Esophagus muscularis mucosa (tissue), 3 donors: Measurements from ENCODE around the gene CCDC24.

Experiments
- CTCF ChIP-seq, 3 experiments: fragments of 200-600 bp in 2 of 3; fragments of 450-650 bp in 1 of 3; sonication (generic) in 2 of 3; IDR thresholded peaks; one replicate each; pipeline ENCODE4 v1.5.1; 2017 to 2019; ENCODE audit warnings: antibody characterized with exemption in 3 of 3, mild to moderate bottlenecking in 2 of 3, moderate library complexity in 1 of 3
- POLR2A ChIP-seq: fragments of 450-650 bp; IDR thresholded peaks from one replicate; pipeline ENCODE4 v1.6.1; 2017; ENCODE audit warnings: antibody characterized with exemption, moderate library complexity, mild to moderate bottlenecking, low read depth

GRCh38 chr1:43957407-43958040, 33.9 kb upstream of the CCDC24 start:
- TF ChIP-seq CTCF (IDR thresholded peaks at IDR 0.05) (no peak), POLR2A (no peak)
